Muscle of leg (tissue), 11 donors: ENCODE results near the gene FAM13A. TPM values are rescaled to one million over a fixed set of nuclear protein-coding genes. Genes with fewer than 3 reads are reported as not detected.

Experiments used
- DNase-seq: peaks from one replicate; pipeline ENCODE4 v3.0.0; 2013
- H3K27ac ChIP-seq: one replicate; pipeline ENCODE4 v1.5.1; 2013; ENCODE audit warnings: mild to moderate bottlenecking, low read length, control low read depth
- H3K27me3 ChIP-seq: one replicate; pipeline ENCODE4 v1.6.1; 2013; ENCODE audit warnings: low read length; ENCODE audit not compliant: control insufficient read depth, insufficient read depth
- H3K36me3 ChIP-seq: one replicate; pipeline ENCODE4 v1.6.1; 2013; ENCODE audit warnings: low read length; ENCODE audit not compliant: control insufficient read depth, insufficient read depth
- H3K4me1 ChIP-seq: one replicate; pipeline ENCODE4 v1.6.1; 2013; ENCODE audit warnings: low read length; ENCODE audit not compliant: control insufficient read depth, insufficient read depth
- H3K4me3 ChIP-seq: one replicate; pipeline ENCODE4 v1.5.1; 2013; ENCODE audit warnings: low read length, control low read depth
- H3K9me3 ChIP-seq: replicated peaks from 2 replicates; pipeline ENCODE4 v1.6.1; 2013; ENCODE audit warnings: low read depth, low read length; ENCODE audit not compliant: control insufficient read depth
- WGBS: methylation state at CpG from one replicate; pipeline ENCODE4 v1.1.5; 2013; ENCODE audit warnings: missing lambda C conversion rate; ENCODE audit not compliant: insufficient coverage; 5-methylcytosine and 5-hydroxymethylcytosine counted together
- polyA plus RNA-seq, 8 donors: library from polyadenylated mRNA; unstranded; fragments of 120-200 nt; gene quantifications; one replicate each; pipeline versions ENCODE4 v1.2.1 to v1.2.3, GENCODE V29; 2013; ENCODE audit warnings: inconsistent platforms in 1 of 8, low replicate concordance in 1 of 8; ENCODE audit not compliant: insufficient read length in 8 of 8, insufficient read depth in 1 of 8
- total RNA-seq: library from RNA; stranded (reverse); fragments of 120-200 nt; gene quantifications from one replicate; pipeline ENCODE4 v1.2.4, GENCODE V29; 2013

The FAM13A gene
- total and polyA plus RNA-seq, 9 donors = 23.8 to 40.2 (median 29.7) TPM

DNA sequence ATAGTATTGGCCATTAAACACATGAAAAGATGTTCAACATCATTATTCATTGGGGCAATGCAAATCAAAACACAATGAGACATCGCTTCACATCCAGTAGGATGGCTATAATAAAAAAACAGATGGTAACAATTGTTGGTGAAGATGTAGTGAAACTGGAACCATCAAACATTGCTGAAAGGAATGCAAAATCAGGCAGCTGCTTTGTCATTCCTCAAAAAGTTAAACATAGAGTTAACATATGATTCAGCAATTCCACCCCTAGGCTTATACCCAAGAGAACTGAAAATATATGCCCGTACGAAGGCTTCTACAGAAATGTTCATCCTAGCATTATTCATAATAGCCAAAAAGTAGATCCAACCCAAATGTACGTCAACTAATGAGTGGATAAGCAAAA is 215.3 kb downstream of the FAM13A start:
- H3K36me3 ChIP-seq = no peaks in the 10 kb centered on the region
- WGBS = no CpG with 5 or more reads among the region's 4 CpGs
- no peak for DNase-seq
- H3K4me1 ChIP-seq = peaks cover 2% of the 10 kb centered on the region
- H3K27ac ChIP-seq = no peak overlapping the region
- H3K9me3 ChIP-seq = no peaks in the 10 kb centered on the region
- H3K4me3 ChIP-seq = no peak overlapping the region
- no peaks in the 10 kb centered on the region for H3K27me3 ChIP-seq

DNA sequence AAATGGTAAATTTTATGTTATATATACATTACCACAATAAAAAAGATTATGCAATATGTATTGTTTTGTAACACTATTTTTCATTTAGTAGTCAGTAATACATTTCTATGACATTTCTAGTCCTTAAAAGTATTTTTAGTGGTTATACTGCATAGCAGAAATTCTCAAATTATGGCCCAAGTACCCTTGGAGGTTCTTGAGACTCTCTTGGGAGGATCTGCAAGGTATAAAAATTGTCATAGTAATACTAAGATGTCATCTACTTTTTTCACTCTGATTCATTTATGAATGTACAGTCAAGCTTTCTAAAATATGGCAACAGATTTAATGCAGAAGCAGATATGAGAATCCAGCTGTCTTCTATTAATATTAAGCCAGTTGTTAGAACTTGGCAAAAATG is 220.8 kb downstream of the FAM13A start:
- Histone ChIP-seq H3K27me3 (no peaks in the 10 kb centered on the region), H3K4me3 (no peak overlapping the region), H3K9me3 (peaks cover 2% of the 10 kb centered on the region), H3K27ac (no peak overlapping the region), H3K36me3 (no peaks in the 10 kb centered on the region), H3K4me1 (peaks cover under 1% of the 10 kb centered on the region)
- peak; percentile 34 for DNase-seq

DNA sequence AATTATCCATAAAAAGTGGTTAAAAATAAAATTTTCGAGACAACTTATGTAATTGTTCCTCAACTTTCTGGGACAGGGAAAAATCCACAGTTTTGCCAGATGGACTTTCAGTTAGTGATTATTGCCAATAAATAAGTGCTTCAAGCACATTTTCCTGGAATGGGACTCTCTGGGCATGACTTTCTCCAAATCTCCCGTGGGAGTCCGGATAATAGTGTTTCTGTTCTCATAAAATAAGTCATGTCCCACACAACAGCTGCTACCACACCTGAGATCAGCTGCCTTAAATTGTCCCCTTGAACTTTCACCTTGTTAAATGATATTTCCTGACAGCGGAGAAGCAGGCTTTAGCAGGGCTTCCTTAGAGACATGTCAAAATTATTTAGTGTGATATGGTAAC is 226.0 kb downstream of the FAM13A start:
- Histone ChIP-seq H3K27ac (peak overlapping the region; percentile 78), H3K4me3 (no peak overlapping the region), H3K4me1 (peaks cover 3% of the 10 kb centered on the region), H3K9me3 (peaks cover 2% of the 10 kb centered on the region), H3K36me3 (no peaks in the 10 kb centered on the region), H3K27me3 (no peaks in the 10 kb centered on the region)
- DNase-seq = peak; percentile 93
- no CpG with 5 or more reads among the region's 4 CpGs for WGBS

DNA sequence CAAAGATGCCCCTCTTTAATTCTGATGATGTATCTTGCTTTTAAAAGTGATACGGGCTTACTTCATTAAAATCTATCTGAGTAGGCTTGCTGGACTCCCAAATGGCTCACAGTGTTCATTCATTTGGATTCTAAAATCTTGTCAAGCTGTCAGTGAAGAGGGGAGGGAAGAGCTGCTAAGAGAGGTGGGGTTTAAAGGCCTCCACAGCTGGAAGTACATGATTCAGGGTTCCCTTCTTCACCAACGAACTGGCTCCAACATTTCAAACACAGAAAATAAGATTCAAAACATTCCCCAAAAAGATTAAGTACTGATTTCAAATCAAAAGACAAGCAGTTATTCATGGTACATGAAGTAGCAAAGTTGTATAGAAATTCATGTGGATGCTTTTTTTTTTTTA is 226.4 kb downstream of the FAM13A start:
- Histone ChIP-seq H3K36me3 (no peaks in the 10 kb centered on the region), H3K27ac (peak overlapping the region; percentile 78), H3K4me3 (no peak overlapping the region), H3K27me3 (no peaks in the 10 kb centered on the region), H3K4me1 (peaks cover 3% of the 10 kb centered on the region), H3K9me3 (peaks cover 1% of the 10 kb centered on the region)
- no CpG with 5 or more reads among the region's 2 CpGs for WGBS
- DNase-seq = peak; percentile 57

DNA sequence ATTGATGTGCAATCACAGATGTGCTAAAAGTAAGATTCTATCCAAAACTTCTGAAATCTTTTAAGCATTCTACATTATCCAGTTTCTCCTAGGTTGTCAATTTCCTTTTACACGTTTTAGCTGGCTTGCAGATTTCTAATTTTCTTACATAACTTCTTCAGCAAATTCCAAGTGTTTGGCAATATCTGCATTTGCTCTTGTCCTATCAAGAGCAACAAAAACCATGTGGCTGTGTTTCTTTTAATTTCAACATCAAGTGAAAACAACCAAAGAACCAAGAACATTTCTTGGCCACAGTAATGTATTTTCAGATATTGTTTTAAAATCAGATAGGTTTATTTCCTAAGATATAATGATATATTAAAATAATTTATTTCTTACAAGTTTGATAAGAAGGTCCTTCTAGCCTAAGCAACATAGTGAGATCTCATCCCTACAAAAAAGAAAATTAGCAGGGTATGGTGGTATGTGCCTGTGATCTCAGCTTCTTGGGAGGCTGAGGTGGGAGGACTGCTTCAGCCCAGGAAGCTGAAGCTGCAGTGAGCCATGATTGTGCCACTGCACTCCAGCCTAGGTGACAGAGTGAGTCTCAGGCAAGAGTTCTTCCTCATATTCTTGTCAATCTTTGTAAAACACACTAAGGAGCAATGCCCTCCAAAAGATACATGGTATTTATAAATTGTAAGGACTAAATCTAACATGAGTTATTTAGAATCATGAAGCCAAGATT is 228.0 kb downstream of the FAM13A start:
- H3K27me3 ChIP-seq = no peaks in the 10 kb centered on the region
- no peak overlapping the region for H3K27ac ChIP-seq
- H3K9me3 ChIP-seq = no peaks in the 10 kb centered on the region
- H3K4me3 ChIP-seq = no peak overlapping the region
- no CpG with 5 or more reads among the region's 1 CpG for WGBS
- H3K4me1 ChIP-seq = peaks cover 3% of the 10 kb centered on the region
- peak; percentile 41 for DNase-seq
- no peaks in the 10 kb centered on the region for H3K36me3 ChIP-seq

DNA sequence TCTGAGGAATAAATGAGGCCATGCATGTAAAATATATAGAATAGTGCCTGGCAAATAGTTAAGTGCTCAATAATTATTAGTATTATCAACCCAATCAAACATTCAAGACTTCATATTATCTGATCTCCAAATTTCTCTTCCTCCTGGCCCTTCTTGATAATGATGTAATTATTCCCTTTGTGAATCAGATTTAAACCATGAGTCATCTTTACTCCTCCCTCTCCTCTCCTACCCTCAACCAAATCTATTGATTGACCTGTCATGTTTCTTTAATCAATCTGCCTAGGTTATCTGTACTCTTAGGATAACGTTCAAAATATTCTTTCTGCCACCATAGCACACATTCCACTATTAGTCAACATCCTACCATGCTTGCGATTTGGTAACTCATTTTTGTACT is 229.5 kb downstream of the FAM13A start:
- Histone ChIP-seq H3K9me3 (no peaks in the 10 kb centered on the region), H3K36me3 (no peaks in the 10 kb centered on the region), H3K4me1 (peaks cover 3% of the 10 kb centered on the region), H3K27me3 (no peaks in the 10 kb centered on the region), H3K27ac (no peak overlapping the region), H3K4me3 (no peak overlapping the region)
- WGBS = 100% methylated on average over 1 of the region's 2 CpGs
- no peak for DNase-seq

DNA sequence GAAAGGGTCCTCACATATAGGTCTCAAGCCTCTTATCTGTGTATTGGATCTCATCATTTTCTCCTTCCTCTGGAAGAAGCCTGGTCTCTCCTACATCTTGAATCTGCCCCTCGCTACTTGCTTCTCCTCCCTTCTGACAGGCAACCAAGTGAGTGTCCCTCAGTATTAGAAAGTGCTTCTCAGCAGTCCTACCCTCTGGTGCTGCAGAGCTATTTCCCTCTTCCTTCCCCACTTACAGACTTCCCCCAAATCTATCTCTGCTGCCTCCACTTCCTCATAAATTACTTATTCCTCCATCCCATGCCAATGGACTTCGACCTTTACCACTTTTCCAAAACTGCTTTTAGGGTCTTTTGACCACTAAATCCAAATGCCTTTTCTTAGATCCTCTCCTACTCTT is 230.2 kb downstream of the FAM13A start:
- no peak overlapping the region for H3K27ac ChIP-seq
- H3K4me3 ChIP-seq = no peak overlapping the region
- H3K36me3 ChIP-seq = no peaks in the 10 kb centered on the region
- H3K9me3 ChIP-seq = no peaks in the 10 kb centered on the region
- WGBS = 87% methylated on average over 2 of the region's 2 CpGs
- H3K4me1 ChIP-seq = peaks cover 5% of the 10 kb centered on the region
- DNase-seq = peak; percentile 46
- no peaks in the 10 kb centered on the region for H3K27me3 ChIP-seq

DNA sequence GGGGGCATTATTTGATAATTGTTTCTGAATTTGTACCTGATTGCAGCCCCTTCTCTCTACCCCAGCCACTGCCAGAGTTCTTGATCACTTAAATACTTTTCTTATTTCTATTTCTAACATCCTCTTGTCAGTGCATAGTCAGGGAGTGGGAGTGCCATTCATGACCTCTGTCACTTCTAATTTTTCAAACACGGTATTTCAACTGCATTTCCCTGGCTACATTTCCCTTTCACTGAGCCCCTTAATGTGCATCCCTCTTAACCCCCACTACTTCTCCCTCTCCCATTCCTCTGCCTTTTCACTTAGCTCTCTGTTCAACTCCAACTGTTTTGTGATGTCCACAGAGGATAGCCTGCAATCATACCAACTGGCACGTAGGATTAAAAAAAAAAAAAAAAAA is 231.1 kb downstream of the FAM13A start:
- peaks cover 4% of the 10 kb centered on the region for H3K4me1 ChIP-seq
- no peak for DNase-seq
- 35% methylated on average over 2 of the region's 2 CpGs for WGBS
- H3K27ac ChIP-seq = no peak overlapping the region
- no peaks in the 10 kb centered on the region for H3K36me3 ChIP-seq
- no peaks in the 10 kb centered on the region for H3K27me3 ChIP-seq
- no peaks in the 10 kb centered on the region for H3K9me3 ChIP-seq
- no peak overlapping the region for H3K4me3 ChIP-seq

DNA sequence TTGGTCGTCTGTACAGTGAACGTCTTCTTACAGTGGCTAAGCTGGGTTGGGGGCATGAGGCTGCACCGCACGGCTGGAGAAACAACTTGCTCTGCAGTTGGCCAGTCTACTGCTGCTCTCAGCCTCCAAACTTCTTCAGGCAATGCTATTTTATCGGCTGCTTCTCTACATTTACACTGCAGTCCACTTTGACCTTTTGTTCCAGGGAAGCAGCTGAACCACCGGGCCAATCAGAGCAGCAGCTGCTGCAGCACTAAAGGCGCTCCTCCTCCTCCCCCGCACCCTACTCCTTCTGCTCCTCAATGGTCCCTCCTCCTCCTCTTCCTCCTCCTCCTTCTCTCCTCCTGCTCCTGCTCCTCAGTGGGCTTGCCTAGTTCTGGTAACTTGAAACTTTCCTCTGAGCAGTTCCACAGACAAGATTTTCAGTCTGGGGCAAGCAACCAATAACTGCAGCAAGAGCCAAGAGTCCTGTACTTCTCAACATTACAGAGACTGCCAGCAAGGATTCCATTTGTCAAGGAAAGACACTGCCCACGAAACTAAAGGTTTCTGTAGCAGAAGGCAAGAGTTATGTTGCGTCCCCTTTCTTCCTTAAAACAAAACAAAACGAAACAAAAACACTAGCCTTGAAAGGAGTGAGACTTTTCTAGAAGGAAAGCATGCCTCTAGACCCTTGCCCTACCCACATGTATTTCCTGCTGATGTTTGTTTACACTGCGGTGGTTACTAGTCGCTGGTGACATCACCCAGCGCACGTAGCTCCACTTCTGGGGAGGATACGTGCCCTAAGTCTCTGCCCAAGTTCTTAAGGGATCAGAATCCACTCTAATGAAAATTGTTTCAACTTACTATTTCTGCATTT is 233.7 kb downstream of the FAM13A start:
- 0% methylated on average over 10 of the region's 16 CpGs for WGBS
- DNase-seq = peak; percentile 99
- peaks cover 4% of the 10 kb centered on the region for H3K4me1 ChIP-seq

DNA sequence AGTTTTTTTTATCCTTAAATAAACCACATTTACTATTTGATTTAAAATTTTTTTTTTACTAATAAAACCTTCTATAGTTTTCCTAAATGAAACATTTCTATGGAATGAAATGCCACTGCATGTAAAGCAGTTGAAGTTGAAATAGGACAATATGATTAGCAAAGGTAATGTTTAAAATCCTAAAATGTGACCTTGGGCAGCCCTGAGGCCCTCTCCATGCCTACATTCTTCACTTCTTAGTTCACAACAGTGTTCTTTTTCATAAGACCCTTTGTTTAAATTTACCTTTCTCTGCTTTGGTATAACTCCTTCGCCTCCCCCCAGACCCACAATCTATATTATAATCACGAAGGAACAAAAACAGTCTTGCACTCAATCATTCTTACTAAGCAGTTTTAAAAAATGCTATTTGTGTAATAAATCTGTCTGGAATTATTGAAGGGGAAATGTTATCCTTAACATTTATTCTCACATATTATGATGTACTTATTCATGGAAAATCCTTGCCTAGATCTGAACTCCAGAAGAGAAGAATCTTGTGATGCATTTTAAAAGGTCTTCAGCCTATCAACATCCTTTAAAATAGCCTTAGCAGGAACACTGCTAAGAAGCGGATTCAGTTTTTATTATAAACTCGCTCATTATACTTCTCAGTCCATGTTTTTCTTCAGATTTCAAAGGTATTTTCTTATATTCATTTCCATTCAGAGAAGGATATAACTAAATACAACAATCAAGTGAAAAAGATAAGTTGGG is 234.8 kb downstream of the FAM13A start:
- DNase-seq = peak; percentile 54
- H3K27ac ChIP-seq = peak overlapping the region; percentile 98
- no peaks in the 10 kb centered on the region for H3K27me3 ChIP-seq
- H3K4me1 ChIP-seq = peaks cover 4% of the 10 kb centered on the region
- no peaks in the 10 kb centered on the region for H3K36me3 ChIP-seq
- peak overlapping the region; percentile 56 for H3K4me3 ChIP-seq
- no CpG with 5 or more reads among the region's 4 CpGs for WGBS
- no peaks in the 10 kb centered on the region for H3K9me3 ChIP-seq

More for the DNA sequence above, 233.7 kb downstream of the FAM13A start:
- H3K27ac ChIP-seq = peak overlapping the region; percentile 98
- peak overlapping the region; percentile 56 for H3K4me3 ChIP-seq
- no peaks in the 10 kb centered on the region for H3K36me3 ChIP-seq
- no peaks in the 10 kb centered on the region for H3K9me3 ChIP-seq
- no peaks in the 10 kb centered on the region for H3K27me3 ChIP-seq
